ENCODE results near the gene RBL2. TPM values are rescaled to one million over a fixed set of nuclear protein-coding genes. Genes with fewer than 3 reads are reported as not detected.
"Not testable (repeated sequence)": the region's sequence is repeated elsewhere in the genome, so short reads cannot be mapped to it uniquely, and the experiment has no call there.

The RBL2 gene
- total RNA-seq, 1 experiment from 2014 or later = 39.6 TPM

DNA sequence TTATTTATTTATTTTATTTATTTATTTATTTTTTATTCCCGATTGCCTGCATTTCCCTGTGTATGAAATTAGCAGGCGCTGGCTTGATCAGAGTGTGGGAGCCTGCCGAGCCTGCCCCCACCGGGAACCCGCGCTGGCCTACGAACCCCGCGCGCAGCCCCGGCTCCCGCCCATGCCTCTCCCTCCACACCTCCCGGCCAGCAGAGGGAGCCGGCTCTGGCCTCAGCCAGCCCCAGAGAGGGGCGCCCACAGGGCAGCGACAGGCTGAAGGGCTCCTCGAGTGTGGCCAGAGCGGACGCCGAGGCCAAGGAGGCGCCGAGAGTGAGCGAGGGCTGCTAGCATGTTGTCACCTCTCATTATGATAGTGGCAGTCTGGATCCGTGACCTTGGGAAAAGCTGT lies 13.0 kb upstream of the RBL2 start:
- H3K4me3 ChIP-seq (ENCODE audit: low read depth, low read length, poor library complexity, severe bottlenecking) = no peak overlapping the region
- intact Hi-C loops (cut with micrococcal nuclease; ENCODE audit: unreplicated experiment) = no loop called here
- ChIA-PET CTCF (no interaction called here), POLR2A (ENCODE audit: low non-redundant PET) (no interaction called here)
- peaks cover 8% of the 10 kb centered on the region for H3K4me1 ChIP-seq (ENCODE audit: insufficient read depth, low read length, poor library complexity, severe bottlenecking)
- no peaks in the 10 kb centered on the region for H3K27me3 ChIP-seq (replicated peaks; ENCODE audit: insufficient read depth, low read depth, low read length, poor library complexity)
- BruUV-seq (replicated peaks) = no TSS peak
- TF ChIP-seq, protein P1, sequence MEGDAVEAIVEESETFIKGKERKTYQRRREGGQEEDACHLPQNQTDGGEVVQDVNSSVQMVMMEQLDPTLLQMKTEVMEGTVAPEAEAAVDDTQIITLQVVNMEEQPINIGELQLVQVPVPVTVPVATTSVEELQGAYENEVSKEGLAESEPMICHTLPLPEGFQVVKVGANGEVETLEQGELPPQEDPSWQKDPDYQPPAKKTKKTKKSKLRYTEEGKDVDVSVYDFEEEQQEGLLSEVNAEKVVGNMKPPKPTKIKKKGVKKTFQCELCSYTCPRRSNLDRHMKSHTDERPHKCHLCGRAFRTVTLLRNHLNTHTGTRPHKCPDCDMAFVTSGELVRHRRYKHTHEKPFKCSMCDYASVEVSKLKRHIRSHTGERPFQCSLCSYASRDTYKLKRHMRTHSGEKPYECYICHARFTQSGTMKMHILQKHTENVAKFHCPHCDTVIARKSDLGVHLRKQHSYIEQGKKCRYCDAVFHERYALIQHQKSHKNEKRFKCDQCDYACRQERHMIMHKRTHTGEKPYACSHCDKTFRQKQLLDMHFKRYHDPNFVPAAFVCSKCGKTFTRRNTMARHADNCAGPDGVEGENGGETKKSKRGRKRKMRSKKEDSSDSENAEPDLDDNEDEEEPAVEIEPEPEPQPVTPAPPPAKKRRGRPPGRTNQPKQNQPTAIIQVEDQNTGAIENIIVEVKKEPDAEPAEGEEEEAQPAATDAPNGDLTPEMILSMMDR (conservative IDR thresholded peaks at IDR 0.05; ENCODE audit: low read depth, low read length) = 0 out of 2 replicates have a peak, but pooled peaks have one; percentile 20
- TF ChIP-seq EZH2 (IDR thresholded peaks at IDR 0.05; ENCODE audit: borderline replicate concordance, low read depth, low read length, poor library complexity, severe bottlenecking) = no peak
- H3K9me3 ChIP-seq (ENCODE audit: low read depth, low read length, poor library complexity, severe bottlenecking) = peaks cover 25% of the 10 kb centered on the region
- H3K36me3 ChIP-seq (ENCODE audit: insufficient read depth, low read length, poor library complexity, severe bottlenecking) = no peaks in the 10 kb centered on the region
- no peak for DNase-seq (ENCODE audit: low spot score)
- no peak overlapping the region for H3K27ac ChIP-seq (ENCODE audit: low read depth, low read length, poor library complexity, severe bottlenecking)

DNA sequence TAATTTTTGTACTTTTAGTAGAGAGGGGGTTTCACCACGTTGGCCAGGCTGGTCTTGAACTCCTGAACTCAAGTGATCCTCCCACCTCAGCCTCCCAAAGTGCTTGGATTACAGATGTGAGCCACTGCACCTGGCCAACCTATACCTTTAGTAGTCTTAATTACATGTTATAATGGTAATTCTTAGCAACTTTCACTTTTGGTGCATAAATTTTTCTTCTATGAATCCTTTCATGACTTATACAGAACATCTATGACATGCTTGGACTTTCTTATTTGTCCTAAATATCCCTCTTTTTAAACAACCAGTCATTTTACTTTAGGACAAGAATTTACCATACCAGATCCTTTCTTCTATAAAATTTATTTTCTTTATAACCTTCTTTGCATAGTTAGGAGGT lies 10.3 kb upstream of the RBL2 start:
- H3K27me3 ChIP-seq (replicated peaks; ENCODE audit: insufficient read depth, low read depth, low read length, poor library complexity); intact Hi-C loops (cut with micrococcal nuclease; ENCODE audit: unreplicated experiment); H3K4me1 ChIP-seq (ENCODE audit: insufficient read depth, low read length, poor library complexity, severe bottlenecking); BruUV-seq (replicated peaks); POLR2A ChIA-PET (ENCODE audit: low non-redundant PET); CTCF ChIA-PET; H3K36me3 ChIP-seq (ENCODE audit: insufficient read depth, low read length, poor library complexity, severe bottlenecking); H3K27ac ChIP-seq (ENCODE audit: low read depth, low read length, poor library complexity, severe bottlenecking); H3K4me3 ChIP-seq (ENCODE audit: low read depth, low read length, poor library complexity, severe bottlenecking); DNase-seq (ENCODE audit: low spot score): not testable (repeated sequence)
- peaks cover 25% of the 10 kb centered on the region for H3K9me3 ChIP-seq (ENCODE audit: low read depth, low read length, poor library complexity, severe bottlenecking)

DNA sequence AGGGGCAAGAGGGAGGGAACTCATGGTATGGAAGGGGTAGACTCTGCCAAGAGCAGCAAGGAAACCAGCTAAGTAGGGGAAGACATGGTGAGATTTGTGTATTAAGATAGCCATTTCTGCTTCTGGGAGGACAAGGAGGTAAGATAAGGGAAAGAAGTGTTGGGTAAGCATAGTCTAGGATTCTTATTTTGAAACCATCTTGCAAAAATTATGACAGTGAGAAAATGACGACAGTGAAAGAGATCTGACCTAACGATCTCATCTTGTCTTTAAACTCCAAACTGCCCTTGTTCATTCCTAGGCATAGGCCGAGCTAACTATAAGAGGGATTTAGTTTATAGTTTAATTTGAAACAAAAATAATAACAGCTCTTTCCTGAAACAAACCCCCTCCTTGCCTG lies 5.6 kb upstream of the RBL2 start:
- Histone ChIP-seq H3K4me3 (ENCODE audit: low read depth, low read length, poor library complexity, severe bottlenecking) (no peak overlapping the region), H3K27me3 (replicated peaks; ENCODE audit: insufficient read depth, low read depth, low read length, poor library complexity) (no peaks in the 10 kb centered on the region), H3K36me3 (ENCODE audit: insufficient read depth, low read length, poor library complexity, severe bottlenecking) (no peaks in the 10 kb centered on the region), H3K4me1 (ENCODE audit: insufficient read depth, low read length, poor library complexity, severe bottlenecking) (no peaks in the 10 kb centered on the region), H3K27ac (ENCODE audit: low read depth, low read length, poor library complexity, severe bottlenecking) (no peak overlapping the region), H3K9me3 (ENCODE audit: low read depth, low read length, poor library complexity, severe bottlenecking) (peaks cover 17% of the 10 kb centered on the region)
- ChIA-PET POLR2A (ENCODE audit: low non-redundant PET) (no interaction called here), CTCF (interaction anchor here (0.6 kb wide), 1 partner anchor 1237 kb away, joined by 3 read pairs; no protein-coding TSS in a partner anchor)
- intact Hi-C loops (cut with micrococcal nuclease; ENCODE audit: unreplicated experiment) = no loop called here
- no peak for TF ChIP-seq EZH2 (IDR thresholded peaks at IDR 0.05; ENCODE audit: borderline replicate concordance, low read depth, low read length, poor library complexity, severe bottlenecking)
- TF ChIP-seq, protein P1 (conservative IDR thresholded peaks at IDR 0.05; ENCODE audit: low read depth, low read length) = no peak
- no peak for DNase-seq (ENCODE audit: low spot score)
- no TSS peak for BruUV-seq (replicated peaks)

- no peaks in the 10 kb centered on the region for H3K36me3 ChIP-seq (ENCODE audit: insufficient read depth, low read length, poor library complexity, severe bottlenecking)
- peaks cover 10% of the 10 kb centered on the region for H3K9me3 ChIP-seq (ENCODE audit: low read depth, low read length, poor library complexity, severe bottlenecking)
- intact Hi-C loops (cut with micrococcal nuclease; ENCODE audit: unreplicated experiment) = no loop called here
- H3K4me3 ChIP-seq (ENCODE audit: low read depth, low read length, poor library complexity, severe bottlenecking) = no peak overlapping the region
- H3K4me1 ChIP-seq (ENCODE audit: insufficient read depth, low read length, poor library complexity, severe bottlenecking) = no peaks in the 10 kb centered on the region
- TF ChIP-seq, protein P1 (conservative IDR thresholded peaks at IDR 0.05; ENCODE audit: low read depth, low read length) = no peak
- TF ChIP-seq EZH2 (IDR thresholded peaks at IDR 0.05; ENCODE audit: borderline replicate concordance, low read depth, low read length, poor library complexity, severe bottlenecking) = no peak
- POLR2A ChIA-PET (ENCODE audit: low non-redundant PET) = no interaction called here
- DNase-seq (ENCODE audit: low spot score) = peak; percentile 34
- H3K27me3 ChIP-seq (replicated peaks; ENCODE audit: insufficient read depth, low read depth, low read length, poor library complexity) = no peaks in the 10 kb centered on the region
- H3K27ac ChIP-seq (ENCODE audit: low read depth, low read length, poor library complexity, severe bottlenecking) = no peak overlapping the region
- no TSS peak for BruUV-seq (replicated peaks)
- CTCF ChIA-PET = interaction anchor here (0.6 kb wide), 1 partner anchor 1238 kb away, joined by 3 read pairs; no protein-coding TSS in a partner anchor
These were observed 4.9 kb upstream of the RBL2 start for GRCh38 chr16:53429221-53429943.

Data from A673 (cell line).